Measurements from ENCODE around the gene PITPNC1.
A peak's percentile ranks its signal among the peaks of the same experiment; 100 is the strongest.
"Not testable (repeated sequence)": the region's sequence is repeated elsewhere in the genome, so short reads cannot be mapped to it uniquely, and the experiment has no call there.

PITPNC1 gene

GRCh38 chr17:67401598-67402504 is 24.8 kb downstream of the PITPNC1 start:
- DNase-seq = no peak

DNA sequence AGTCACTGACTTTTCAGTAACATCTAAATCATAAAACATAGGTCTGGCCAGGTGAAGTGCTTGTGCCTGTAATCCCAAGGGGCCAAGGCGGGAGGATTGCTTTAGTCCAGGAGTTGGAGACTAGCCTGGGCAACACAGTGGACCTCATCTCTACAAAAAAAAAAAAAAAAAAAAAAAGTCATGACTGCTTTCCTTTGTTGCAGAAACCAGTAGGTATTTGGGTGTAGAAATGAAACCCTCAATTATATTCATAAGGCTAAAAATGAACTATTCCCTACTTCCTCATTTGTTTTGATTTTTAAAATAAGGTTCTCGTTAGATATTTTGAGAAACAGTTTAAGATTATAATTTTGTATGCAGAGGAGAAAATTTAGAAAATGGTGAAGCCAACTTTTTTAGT is 26.0 kb downstream of the PITPNC1 start:
- no peak for DNase-seq

- DNase-seq = no peak
Measured at GRCh38 chr17:67403483-67403882, 26.4 kb downstream of the PITPNC1 start.

GRCh38 chr17:67408455-67408830 is 31.4 kb downstream of the PITPNC1 start:
- DNase-seq = not testable (repeated sequence)

DNA sequence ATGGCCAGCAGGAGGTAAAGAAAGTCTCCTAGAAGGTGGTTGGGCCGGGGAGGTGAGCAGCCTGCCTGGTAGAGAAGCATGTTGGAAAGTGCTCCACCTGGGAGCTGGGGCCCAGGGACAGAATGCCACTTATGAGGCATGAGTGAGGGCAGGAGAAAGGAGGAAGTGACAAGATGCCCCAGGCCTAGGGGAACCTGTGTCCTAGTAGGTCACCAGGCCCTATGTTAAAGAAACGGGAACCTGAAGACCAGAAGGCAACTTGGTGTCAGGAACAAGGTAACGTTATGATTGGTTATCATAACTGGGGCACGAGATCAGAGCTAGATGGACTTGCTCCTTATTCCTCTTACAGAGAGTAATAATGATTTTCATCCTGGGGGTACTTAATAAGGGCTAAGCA is 34.3 kb downstream of the PITPNC1 start:
- no peak for DNase-seq

DNA sequence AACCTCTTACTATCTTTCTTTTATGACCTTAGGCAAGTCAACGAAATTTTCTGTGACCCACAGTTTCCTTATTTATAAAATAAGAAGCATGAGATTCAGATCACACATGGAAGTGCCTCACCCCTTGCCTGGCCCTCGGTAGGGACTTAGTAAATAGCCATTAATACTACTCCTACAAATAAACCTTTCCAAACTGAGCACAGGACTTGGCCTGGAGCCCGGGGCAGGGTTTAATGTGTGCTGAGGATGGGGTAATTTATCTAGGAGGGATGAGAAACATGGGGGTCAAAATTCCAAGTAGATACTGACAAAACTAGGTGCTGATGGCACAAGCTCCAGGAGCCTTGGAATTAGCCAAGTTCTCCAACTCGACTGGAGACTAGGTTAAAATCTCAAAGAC is 35.0 kb downstream of the PITPNC1 start:
- no peak for DNase-seq

- no peak for DNase-seq
Measured at GRCh38 chr17:67412941-67413340, 35.9 kb downstream of the PITPNC1 start.

- no peak for DNase-seq
Measured at GRCh38 chr17:67413388-67413787, 36.3 kb downstream of the PITPNC1 start.

- no peak for DNase-seq
Measured at GRCh38 chr17:67414130-67414529, 37.0 kb downstream of the PITPNC1 start.

- no peak for DNase-seq
Measured at GRCh38 chr17:67414559-67414958, 37.5 kb downstream of the PITPNC1 start.

DNA sequence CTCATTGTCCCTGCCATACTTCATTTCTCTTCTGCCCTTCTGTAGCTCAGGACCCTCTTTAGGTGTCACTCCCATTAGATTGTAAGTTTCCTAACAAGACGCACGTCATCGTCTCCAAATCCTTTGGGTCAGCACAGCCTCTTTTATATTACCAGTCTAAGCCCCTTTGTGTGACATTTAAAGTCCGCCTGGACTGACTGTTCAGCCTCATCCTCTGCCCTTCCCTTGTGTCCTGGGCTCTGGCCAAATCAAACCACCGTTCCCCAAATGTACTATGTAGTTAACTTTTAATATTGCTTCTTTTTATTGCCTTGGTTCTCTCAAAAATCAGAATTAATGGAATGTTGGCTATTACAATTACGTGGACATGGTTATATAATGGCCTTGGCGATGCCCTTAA is 38.2 kb downstream of the PITPNC1 start:
- DNase-seq = no peak

DNA sequence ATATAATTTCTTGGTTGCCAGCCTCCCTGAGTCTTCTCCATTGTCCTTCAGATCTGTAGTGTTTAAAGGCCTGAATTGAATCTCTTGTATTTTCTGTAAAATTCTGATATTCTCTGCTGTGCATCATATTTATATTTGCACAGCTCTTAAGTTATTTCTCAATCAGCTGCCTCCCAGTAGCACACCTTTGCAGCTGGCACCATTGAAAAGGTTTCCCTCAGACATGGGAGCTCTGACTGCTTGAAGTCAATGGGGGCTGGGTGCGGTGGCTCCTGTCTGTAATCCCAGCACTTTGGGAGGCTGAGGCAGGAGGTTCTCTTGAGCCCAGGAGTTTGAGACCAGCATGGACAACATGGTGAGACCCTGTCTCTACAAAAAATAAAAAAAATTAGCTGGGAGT is 40.4 kb downstream of the PITPNC1 start:
- DNase-seq = no peak

GRCh38 chr17:67420994-67421393 is 43.9 kb downstream of the PITPNC1 start:
- no peak for DNase-seq

DNA sequence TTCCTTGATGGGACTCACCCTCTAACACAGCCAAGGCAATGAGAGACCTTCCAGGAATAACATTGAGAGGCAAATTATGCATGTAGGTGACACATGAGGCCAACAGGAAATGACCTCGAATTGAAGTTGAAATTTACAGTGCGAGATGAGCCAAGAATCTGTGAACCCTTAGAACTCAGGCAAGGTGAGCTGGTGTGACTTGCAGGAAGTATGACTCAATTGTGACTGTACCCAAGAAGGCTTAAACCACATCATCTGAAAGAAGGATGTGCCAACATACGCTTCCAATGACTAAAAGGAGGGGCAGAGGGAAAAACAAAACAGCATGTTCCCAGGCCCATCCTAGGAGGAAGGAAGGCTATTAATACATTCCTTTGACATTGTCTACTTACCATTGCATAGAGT is 44.8 kb downstream of the PITPNC1 start:
- peak; percentile 87 for DNase-seq

DNA sequence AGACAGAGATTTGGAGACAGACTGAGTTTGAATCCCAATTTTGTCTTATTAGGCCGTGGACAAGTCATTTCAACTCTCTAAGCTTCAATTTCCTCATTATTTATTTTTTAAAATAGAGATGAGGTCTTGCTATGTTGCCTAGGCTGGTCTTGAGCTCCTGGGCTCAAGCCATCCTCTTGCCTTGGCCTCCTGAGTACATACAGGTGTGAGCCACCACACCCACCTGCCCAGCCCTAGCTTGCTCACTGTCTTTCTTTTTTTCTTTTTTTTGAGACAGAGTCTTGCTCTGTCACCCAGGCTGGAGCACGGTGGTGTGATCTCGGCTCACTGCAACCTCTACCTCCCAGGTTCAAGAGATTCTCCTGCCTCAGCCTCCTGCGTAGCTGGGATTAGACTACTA is 45.2 kb downstream of the PITPNC1 start:
- not testable (repeated sequence) for DNase-seq

GRCh38 chr17:67422897-67423296 is 45.8 kb downstream of the PITPNC1 start:
- DNase-seq = peak; percentile 24

DNA sequence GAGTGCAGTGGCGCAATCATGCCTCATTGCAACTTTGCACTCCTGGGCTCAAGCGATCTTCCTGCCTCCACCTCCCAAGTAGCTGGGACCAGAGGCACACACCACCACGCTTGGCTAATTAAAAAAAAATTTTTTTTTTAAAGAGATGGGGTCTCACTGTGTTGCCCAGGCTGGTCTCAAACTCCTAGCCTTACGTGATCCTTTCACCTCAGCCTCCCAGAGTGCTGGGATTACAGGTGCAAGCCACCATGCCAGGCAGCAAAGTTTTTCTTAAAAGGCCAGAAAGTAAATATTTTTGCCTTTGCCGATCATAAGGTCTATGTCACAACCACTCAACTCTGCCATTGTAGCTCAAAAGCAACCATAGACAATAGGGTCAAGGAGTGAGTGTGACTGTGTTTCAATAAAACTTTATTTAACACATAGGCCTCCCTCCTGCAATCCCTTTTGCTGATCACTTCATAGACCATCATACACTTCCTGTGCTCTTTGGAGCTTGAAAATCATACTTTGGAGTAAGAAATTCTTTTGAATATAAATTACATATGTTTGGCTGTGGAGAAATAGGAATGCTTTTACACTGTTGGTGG is 48.6 kb downstream of the PITPNC1 start:
- no peak for DNase-seq

- no peak for DNase-seq
Measured at GRCh38 chr17:67427424-67427823, 50.3 kb downstream of the PITPNC1 start.

GRCh38 chr17:67430515-67430914 is 53.4 kb downstream of the PITPNC1 start:
- DNase-seq = not testable (repeated sequence)

DNA sequence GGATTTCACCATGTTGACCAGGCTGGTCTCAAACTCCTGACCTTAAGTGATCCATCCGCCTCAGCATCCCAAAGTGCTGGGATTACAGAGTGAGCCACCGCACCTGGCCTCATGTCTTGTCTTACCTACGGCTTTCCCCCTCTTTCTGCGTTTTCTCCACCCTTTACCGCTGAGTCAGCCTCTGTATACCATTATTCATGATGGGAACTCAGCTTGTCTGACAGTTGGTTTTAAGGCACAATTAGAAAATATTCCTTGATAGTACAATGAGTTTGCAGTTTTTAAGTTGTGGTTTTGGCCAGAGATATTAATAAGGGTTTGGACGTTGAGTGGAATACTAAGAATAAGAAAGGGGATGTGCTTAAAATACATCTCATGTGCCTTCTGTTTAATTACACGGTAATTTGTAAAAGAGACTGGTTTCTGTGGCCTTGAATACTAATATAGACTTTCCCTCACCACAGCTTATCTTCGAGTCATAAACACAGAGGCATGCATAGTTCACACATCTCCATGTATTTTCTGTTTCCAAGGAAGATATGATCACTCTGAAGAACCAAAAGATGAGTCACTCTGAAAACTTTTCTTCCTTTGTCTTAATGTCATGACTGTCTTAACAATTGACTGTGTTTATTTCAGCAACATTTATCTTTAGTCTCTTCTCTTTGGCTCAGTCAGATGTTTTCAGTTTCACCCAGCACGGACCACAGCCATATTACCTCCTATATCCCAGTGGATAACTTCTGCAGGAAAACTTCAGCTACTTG is 54.4 kb downstream of the PITPNC1 start:
- DNase-seq = peak; percentile 89

DNA sequence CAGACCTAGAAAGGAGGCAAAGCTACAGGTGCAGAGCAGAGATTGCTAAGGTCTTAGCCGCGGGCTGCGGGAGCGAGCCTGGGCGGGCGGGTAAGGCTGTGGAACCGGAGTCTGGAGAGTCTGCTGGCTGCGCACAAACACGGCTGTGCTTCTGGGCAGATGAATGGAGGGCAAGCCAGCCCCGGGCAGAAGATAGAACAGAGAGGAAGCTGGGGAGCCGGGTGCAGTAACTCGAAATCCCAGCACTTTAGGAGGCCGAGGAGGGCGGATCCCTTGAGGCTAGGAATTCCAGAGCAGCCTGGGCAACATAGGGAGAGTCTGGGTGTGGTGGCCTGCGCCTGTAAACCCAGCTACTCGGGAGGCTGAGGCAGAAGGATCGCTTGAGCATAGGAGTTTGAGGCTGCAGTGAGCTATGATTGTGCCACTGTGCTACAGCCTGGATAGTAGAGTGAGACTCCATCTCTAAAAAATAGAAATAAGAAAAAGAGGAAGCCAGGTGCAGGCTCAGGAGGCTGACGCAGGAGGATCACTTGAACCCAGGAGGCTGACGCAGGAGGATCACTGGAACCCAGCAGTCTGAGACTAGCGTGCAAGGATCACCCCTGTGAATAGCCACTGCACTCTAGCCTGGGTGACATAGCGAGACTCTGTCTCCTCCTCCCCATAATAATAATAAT is 56.3 kb downstream of the PITPNC1 start:
- no peak for DNase-seq

DNA sequence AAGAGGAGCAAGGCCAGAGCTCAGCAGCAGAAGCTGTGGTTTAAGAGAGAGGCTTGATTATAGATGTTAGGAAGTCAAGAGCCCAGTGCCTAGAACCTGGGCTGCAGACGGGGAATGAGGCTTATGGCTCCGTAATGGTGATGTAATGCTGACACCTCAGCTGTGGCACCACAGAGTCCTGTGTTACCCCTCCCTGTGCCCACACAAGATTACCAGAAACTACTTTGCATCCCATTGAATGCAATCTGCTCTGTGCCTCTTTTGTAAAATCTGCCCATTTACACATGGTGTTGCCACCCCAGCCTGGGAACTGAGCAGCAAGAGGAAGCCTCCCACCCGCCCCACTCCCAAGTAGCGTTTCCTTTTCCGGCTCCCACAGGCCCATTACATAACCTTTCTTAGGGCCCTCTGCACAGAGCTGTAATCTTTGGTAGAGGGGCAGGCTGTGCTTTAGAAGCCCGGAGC is 57.0 kb downstream of the PITPNC1 start:
- DNase-seq = no peak

- no peak for DNase-seq
Measured at GRCh38 chr17:67435122-67435521, 58.0 kb downstream of the PITPNC1 start.
